Measurements from ENCODE around the gene RNF169.

DNA sequence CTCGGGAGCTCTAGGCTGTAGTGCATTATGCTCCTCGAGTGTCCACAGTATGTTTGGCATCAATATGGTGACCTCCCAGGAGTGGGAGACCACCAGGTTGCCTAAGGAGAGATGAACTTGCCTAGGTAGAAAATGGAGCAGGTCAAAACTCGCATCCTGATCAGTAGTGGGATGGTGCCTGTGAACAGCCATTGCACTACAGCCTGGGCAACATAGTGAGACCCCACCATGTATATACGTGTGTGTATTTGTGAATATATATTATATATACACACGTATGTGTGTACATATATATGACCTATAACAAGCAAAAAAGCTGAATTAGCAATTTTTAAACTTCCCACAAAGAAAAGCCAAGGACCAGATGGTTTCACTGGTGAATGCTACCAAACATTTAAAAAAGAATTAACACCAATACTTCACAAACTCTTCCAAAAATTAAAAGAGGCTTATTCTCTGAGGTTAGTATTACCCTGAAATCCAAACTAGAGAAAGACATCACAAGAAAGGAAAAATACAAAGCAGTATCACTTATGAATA lies 97.4 kb downstream of the RNF169 start:
- TF ChIP-seq FOXA1 (IDR thresholded peaks at IDR 0.05), result no peak
- TF ChIP-seq, protein P1, sequence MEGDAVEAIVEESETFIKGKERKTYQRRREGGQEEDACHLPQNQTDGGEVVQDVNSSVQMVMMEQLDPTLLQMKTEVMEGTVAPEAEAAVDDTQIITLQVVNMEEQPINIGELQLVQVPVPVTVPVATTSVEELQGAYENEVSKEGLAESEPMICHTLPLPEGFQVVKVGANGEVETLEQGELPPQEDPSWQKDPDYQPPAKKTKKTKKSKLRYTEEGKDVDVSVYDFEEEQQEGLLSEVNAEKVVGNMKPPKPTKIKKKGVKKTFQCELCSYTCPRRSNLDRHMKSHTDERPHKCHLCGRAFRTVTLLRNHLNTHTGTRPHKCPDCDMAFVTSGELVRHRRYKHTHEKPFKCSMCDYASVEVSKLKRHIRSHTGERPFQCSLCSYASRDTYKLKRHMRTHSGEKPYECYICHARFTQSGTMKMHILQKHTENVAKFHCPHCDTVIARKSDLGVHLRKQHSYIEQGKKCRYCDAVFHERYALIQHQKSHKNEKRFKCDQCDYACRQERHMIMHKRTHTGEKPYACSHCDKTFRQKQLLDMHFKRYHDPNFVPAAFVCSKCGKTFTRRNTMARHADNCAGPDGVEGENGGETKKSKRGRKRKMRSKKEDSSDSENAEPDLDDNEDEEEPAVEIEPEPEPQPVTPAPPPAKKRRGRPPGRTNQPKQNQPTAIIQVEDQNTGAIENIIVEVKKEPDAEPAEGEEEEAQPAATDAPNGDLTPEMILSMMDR (IDR thresholded peaks at IDR 0.05; ENCODE audit: low read depth, low read length, missing input control), result no peak
- TF ChIP-seq GABPA (IDR thresholded peaks at IDR 0.05 in 1 of 2, conservative IDR thresholded peaks at IDR 0.05 in 1 of 2), result no peak
- TF ChIP-seq, protein P2, sequence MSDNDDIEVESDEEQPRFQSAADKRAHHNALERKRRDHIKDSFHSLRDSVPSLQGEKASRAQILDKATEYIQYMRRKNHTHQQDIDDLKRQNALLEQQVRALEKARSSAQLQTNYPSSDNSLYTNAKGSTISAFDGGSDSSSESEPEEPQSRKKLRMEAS (IDR thresholded peaks at IDR 0.05), result no peak
- TF ChIP-seq, protein P3, sequence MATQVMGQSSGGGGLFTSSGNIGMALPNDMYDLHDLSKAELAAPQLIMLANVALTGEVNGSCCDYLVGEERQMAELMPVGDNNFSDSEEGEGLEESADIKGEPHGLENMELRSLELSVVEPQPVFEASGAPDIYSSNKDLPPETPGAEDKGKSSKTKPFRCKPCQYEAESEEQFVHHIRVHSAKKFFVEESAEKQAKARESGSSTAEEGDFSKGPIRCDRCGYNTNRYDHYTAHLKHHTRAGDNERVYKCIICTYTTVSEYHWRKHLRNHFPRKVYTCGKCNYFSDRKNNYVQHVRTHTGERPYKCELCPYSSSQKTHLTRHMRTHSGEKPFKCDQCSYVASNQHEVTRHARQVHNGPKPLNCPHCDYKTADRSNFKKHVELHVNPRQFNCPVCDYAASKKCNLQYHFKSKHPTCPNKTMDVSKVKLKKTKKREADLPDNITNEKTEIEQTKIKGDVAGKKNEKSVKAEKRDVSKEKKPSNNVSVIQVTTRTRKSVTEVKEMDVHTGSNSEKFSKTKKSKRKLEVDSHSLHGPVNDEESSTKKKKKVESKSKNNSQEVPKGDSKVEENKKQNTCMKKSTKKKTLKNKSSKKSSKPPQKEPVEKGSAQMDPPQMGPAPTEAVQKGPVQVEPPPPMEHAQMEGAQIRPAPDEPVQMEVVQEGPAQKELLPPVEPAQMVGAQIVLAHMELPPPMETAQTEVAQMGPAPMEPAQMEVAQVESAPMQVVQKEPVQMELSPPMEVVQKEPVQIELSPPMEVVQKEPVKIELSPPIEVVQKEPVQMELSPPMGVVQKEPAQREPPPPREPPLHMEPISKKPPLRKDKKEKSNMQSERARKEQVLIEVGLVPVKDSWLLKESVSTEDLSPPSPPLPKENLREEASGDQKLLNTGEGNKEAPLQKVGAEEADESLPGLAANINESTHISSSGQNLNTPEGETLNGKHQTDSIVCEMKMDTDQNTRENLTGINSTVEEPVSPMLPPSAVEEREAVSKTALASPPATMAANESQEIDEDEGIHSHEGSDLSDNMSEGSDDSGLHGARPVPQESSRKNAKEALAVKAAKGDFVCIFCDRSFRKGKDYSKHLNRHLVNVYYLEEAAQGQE (IDR thresholded peaks at IDR 0.05), result no peak
- no peak for TF ChIP-seq YY1 (IDR thresholded peaks at IDR 0.05)
- no peak for TF ChIP-seq SP1 (IDR thresholded peaks at IDR 0.05)
- TF ChIP-seq, protein P4, sequence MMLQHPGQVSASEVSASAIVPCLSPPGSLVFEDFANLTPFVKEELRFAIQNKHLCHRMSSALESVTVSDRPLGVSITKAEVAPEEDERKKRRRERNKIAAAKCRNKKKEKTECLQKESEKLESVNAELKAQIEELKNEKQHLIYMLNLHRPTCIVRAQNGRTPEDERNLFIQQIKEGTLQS (IDR thresholded peaks at IDR 0.05), result no peak
- TF ChIP-seq RAD21 (IDR thresholded peaks at IDR 0.05), result no peak
- no peak for TF ChIP-seq JUND (IDR thresholded peaks at IDR 0.05)

Measured in liver (tissue), 3 donors.